GM19463 (cell line): ENCODE measurements around the gene KDM6B.
A peak's percentile ranks its signal among the peaks of the same experiment; 100 is the strongest.

Source experiments
- ATAC-seq: cut with Tn5 transposase; IDR thresholded peaks from one replicate; pipeline ENCODE4 v1.9.1; 2021; ENCODE audit warnings: mild to moderate bottlenecking, moderate library complexity; ENCODE audit not compliant: unreplicated experiment

Gene KDM6B

DNA sequence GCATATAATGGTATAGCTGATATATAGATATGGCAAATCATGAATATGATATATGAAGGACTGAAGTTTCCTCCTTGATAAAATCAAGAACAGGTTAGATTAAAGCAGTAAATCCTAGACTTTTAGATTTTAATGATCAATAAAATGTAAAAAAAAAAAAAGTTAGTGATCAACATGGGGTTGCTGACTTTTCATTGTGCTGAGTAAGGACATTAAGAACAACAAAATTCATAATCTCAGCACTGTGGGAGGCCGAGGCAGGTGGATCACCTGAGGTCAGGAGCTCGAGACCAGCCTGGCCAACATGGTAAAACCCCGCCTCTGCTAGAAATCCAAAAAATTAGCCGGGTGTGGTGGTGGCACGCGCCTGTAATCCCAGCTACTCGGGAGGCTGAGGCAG lies 44.2 kb downstream of the KDM6B start:
- ATAC-seq, result no peak

DNA sequence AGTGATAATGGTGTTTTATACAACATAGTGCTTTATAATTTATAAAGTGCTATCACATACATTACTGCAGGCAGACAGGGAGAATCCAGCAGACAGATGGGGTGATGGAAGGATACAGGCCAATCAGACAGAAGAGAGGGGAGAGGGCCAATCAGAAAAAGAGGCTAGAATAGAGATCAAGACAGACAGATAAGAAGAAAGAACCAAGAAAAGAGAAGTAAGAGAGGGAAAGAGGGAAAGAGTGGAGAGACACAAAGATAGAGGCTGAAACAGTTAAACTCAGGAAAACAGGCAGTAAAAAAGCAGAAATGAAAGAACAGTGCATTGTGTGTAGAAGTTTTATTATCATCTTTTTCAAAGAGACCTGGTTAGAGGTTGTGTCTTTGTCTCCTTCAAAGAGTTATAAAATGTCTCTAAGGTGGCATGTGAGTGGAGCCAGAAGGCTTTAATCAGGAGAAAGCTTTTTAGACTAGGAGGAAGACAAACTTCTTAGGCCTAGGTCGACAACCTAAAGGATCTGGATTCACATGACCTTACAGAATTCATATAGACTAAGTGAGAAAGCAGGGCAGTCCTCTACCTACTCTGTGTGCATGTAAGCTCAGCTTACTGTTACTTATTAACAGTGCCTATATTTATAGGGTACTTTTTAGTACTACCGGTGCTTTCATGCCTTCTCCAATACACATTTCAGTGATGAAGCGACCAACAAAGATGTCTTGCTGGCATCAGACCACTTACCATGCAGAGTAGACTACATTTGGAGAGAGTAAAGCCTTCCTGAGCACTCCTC lies 46.3 kb downstream of the KDM6B start:
- ATAC-seq, result peak; percentile 46

- ATAC-seq, result no peak
Observed at GRCh38 chr17:7881276-7882054, 47.4 kb downstream of the KDM6B start.

DNA sequence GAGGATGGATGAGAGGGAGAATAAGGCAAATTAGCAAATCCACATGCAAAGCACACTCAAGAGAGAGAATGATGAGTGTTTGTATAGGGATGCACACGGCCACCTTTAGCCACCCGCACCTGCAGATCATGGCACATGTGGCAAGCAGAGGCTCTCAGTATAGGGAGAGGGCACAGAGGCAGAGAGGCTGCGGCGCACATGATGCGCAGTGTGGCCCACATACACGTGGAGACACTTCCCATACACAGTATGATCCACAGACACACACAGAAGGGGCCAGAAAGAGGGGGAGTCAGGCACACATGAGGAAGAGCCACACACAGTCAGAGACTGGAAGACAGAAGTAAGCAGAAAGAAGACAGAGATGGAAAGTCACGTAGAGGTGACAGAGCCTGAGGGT lies 48.1 kb downstream of the KDM6B start:
- no peak for ATAC-seq

GRCh38 chr17:7882629-7883028 lies 48.6 kb downstream of the KDM6B start:
- no peak for ATAC-seq
